OCI-LY7 (cell line): ENCODE results near the gene BST1.

Experiments used
- CTCF ChIP-seq: fragments of 200-600 bp; sonication (generic); conservative IDR thresholded peaks from 2 replicates; pipeline ENCODE4 v1.5.1; 2014; ENCODE audit warnings: mild to moderate bottlenecking, antibody characterized with exemption, low read length, moderate library complexity, mixed read lengths
- EZH2phosphoT487 ChIP-seq: fragments of 200-600 bp; sonication (generic); IDR thresholded peaks from 2 replicates; pipeline ENCODE4 v1.6.1; 2018; ENCODE audit warnings: low read depth, borderline replicate concordance, mild to moderate bottlenecking, mixed run types, antibody characterized with exemption, low read length, moderate library complexity, mixed read lengths

- no peak for TF ChIP-seq CTCF
- no peak for TF ChIP-seq EZH2phosphoT487
These were observed 78.7 kb downstream of the BST1 start for GRCh38 chr4:15781427-15782095.
